ENCODE results near the gene S100A12.

GRCh38 chr1:153362187-153362775 is 13.1 kb downstream of the S100A12 start:
- TF ChIP-seq CTCF (IDR thresholded peaks at IDR 0.05; ENCODE audit: insufficient read depth, low read length) (no peak), REST (IDR thresholded peaks at IDR 0.05; ENCODE audit: insufficient replicate concordance, low read depth) (no peak), POLR2AphosphoS5 (IDR thresholded peaks at IDR 0.05; ENCODE audit: low read depth) (no peak)

Measured in HL-60 (cell line).